Heart left ventricle (tissue), 13 donors: ENCODE results near the gene CIP2A.

Source experiments
- POLR2A ChIP-seq, 2 donors: fragments of 450-650 bp; IDR thresholded peaks; one replicate each; pipeline ENCODE4 v1.6.1; 2017; ENCODE audit warnings: antibody characterized with exemption in 2 of 2, mild to moderate bottlenecking in 2 of 2, moderate library complexity in 2 of 2
- TF ChIP-seq, protein P1 (sequence below), 12 donors: fragments of 200-600 bp; sonication (generic) in 4 of 12; IDR thresholded peaks; one replicate each; pipeline versions ENCODE4 v1.5.0 to v1.8.0; 2018 to 2022; ENCODE audit warnings: antibody characterized with exemption in 12 of 12, mild to moderate bottlenecking in 5 of 12
- donor health status: ischemic (EF 13 %, LVEDD 7.1; RV severe dilation, severe dysfunction).
- donor health status: DM: no; HTN: yes; CAD: no.
- donor health status: DM: no; HTN: no; CAD: no.
- donor health status: ischemic (EF 25% LVEDD 6.9; RV normal size, moderate dysfunction).
- donor health status: ischemic (EF 25% LVEDD 5.7; RV mildly dilated, moderate dysfunction).
- donor health status: ischemic (EF 35%, LVEDD 5.7; RV mildly dilated, moderate dysfunction).
- donor health status: nonischemic (EF 11% LVEDD 7.7; RV severe dilation, severe dysfunction).
- donor health status: DM: yes; HTN: yes; CAD: no.
- donor health status: PGD.
- donor health status: ischemic (EF 29% LVEDD 5.4; RV normal size, mild dysfunction).
- donor health status: nonischemic (EF 23%, LVEDD 6.1; RV moderate dilation, normal function).

DNA sequence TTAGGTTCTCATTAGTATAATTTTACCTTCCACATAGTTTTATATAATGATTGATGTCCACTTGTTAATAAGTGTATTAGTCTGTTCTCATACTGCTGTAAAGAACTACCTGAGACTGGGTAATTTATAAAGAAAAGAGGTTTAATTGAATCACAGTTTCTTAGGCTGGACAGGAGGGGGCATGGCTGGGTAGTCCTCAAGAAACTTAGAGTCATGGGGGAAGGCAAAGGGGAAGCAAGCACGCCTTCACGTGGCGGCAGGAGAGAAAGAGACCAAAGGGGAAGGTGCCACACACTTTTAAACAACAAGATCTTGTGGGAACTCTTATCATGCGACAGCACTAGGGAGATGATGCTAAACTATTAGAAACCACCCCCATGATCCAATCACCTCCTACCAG lies 19.5 kb upstream of the CIP2A start:
- TF ChIP-seq, protein P1, sequence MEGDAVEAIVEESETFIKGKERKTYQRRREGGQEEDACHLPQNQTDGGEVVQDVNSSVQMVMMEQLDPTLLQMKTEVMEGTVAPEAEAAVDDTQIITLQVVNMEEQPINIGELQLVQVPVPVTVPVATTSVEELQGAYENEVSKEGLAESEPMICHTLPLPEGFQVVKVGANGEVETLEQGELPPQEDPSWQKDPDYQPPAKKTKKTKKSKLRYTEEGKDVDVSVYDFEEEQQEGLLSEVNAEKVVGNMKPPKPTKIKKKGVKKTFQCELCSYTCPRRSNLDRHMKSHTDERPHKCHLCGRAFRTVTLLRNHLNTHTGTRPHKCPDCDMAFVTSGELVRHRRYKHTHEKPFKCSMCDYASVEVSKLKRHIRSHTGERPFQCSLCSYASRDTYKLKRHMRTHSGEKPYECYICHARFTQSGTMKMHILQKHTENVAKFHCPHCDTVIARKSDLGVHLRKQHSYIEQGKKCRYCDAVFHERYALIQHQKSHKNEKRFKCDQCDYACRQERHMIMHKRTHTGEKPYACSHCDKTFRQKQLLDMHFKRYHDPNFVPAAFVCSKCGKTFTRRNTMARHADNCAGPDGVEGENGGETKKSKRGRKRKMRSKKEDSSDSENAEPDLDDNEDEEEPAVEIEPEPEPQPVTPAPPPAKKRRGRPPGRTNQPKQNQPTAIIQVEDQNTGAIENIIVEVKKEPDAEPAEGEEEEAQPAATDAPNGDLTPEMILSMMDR (IDR thresholded peaks at IDR 0.05): no peak
- TF ChIP-seq POLR2A (IDR thresholded peaks at IDR 0.05): no peak
